GM13977 (cell line): ENCODE measurements around the gene AHR.
A peak's percentile ranks its signal among the peaks of the same experiment; 100 is the strongest.

ENCODE experiments used
- DNase-seq: peaks from one replicate; pipeline ENCODE4 v3.0.0; 2012; ENCODE audit warnings: low spot score
- CTCF ChIP-seq: IDR thresholded peaks from 2 replicates; pipeline ENCODE4 v1.5.1; 2012; ENCODE audit warnings: mild to moderate bottlenecking, control low read depth; ENCODE audit not compliant: insufficient read depth; ENCODE audit errors: extremely low read depth, missing control alignments
- in situ Hi-C: fragments of 300-500 bp; cut with MboI; formaldehyde crosslinking; loops from one replicate; pipeline ENCODE4 v1.12.0; 2022; ENCODE audit warnings: low sequenced_read_pairs, low pct_unique_long_range_greater_than_20kb, mixed read lengths, inconsistent platforms; ENCODE audit not compliant: unreplicated experiment

AHR gene

GRCh38 chr7:17297243-17297642 lies 1.2 kb upstream of the AHR start:
- in situ Hi-C loops = no loop called here
- no peak for TF ChIP-seq CTCF
- no peak for DNase-seq

GRCh38 chr7:17298840-17299482 lies 509 bp downstream of the AHR start:
- in situ Hi-C loops = no loop called here
- TF ChIP-seq CTCF = no peak
- peak; percentile 26 for DNase-seq

- no peak for TF ChIP-seq CTCF
- peak; percentile 12 for DNase-seq
- in situ Hi-C loops = no loop called here
Observed at GRCh38 chr7:17299483-17299991, 1.1 kb downstream of the AHR start.

GRCh38 chr7:17300012-17300411 lies 1.6 kb downstream of the AHR start:
- no peak for DNase-seq
- in situ Hi-C loops = loop anchor here (5.0 to 25.0 kb wide), 2 partner anchors 237 to 313 kb away; no protein-coding TSS in a partner anchor
- no peak for TF ChIP-seq CTCF

GRCh38 chr7:17300437-17300836 lies 2.0 kb downstream of the AHR start:
- in situ Hi-C loops = loop anchor here (5.0 to 25.0 kb wide), 2 partner anchors 237 to 313 kb away; no protein-coding TSS in a partner anchor
- no peak for TF ChIP-seq CTCF

GRCh38 chr7:17301471-17302456 lies 3.3 kb downstream of the AHR start:
- no peak for DNase-seq
- peak; percentile 48 for TF ChIP-seq CTCF
- in situ Hi-C loops = loop anchor here (5.0 to 25.0 kb wide), 2 partner anchors 236 to 314 kb away; no protein-coding TSS in a partner anchor

More at GRCh38 chr7:17300437-17300836, 2.0 kb downstream of the AHR start:
- DNase-seq = no peak
